ENCODE data around the gene KLHL11.

DNA sequence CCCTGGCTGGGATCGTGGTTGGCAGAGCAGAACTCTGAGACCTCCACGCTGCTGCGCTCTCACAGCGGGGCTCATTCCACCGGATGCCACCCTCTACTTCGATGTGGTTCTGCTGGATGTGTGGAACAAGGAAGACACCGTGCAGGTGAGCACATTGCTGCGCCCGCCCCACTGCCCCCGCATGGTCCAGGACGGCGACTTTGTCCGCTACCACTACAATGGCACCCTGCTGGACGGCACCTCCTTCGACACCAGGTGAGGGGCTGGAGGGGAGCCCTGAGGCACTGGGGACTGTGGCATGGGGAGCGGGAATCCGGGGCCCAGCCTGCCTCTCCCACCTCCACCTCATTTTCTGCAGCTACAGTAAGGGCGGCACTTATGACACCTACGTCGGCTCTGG is 47.2 kb downstream of the KLHL11 start:
- TF ChIP-seq CTCF (IDR thresholded peaks at IDR 0.05; ENCODE audit: control extremely low read depth in 1 of 3, insufficient read depth in 1 of 3, low read depth in 1 of 3, low read length in 3 of 3) (no peak), JUND (IDR thresholded peaks at IDR 0.05; ENCODE audit: low read length) (no peak), SP1 (IDR thresholded peaks at IDR 0.05; ENCODE audit: low read depth, low read length) (no peak), MAX (IDR thresholded peaks at IDR 0.05) (no peak), SIN3A (conservative IDR thresholded peaks at IDR 0.05 in 1 of 2, IDR thresholded peaks at IDR 0.05 in 1 of 2; ENCODE audit: low read depth in 1 of 2, low read length in 2 of 2) (no peak), CREB1 (IDR thresholded peaks at IDR 0.05) (no peak), TAF7 (optimal IDR thresholded peaks at IDR 0.05; ENCODE audit: borderline replicate concordance, low read depth, low read length) (no peak)
- TF ChIP-seq, protein P1, sequence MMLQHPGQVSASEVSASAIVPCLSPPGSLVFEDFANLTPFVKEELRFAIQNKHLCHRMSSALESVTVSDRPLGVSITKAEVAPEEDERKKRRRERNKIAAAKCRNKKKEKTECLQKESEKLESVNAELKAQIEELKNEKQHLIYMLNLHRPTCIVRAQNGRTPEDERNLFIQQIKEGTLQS (IDR thresholded peaks at IDR 0.05; ENCODE audit: insufficient read depth, low read depth, low read length) = no peak

Data from H1 (cell line).